ENCODE results near the gene SHOC2.

GRCh38 chr10:110944792-110945396 lies 25.5 kb downstream of the SHOC2 start:
- TF ChIP-seq POLR2AphosphoS5 (IDR thresholded peaks at IDR 0.05; ENCODE audit: low read depth, low read length) (no peak), POLR2A (IDR thresholded peaks at IDR 0.05; ENCODE audit: low read depth, low read length) (no peak), SPI1 (IDR thresholded peaks at IDR 0.05; ENCODE audit: low read depth, low read length) (no peak)
